HepG2 (cell line): ENCODE measurements around the gene MCC.

Experiments used
- KLF6 ChIP-seq: IDR thresholded peaks from 2 replicates; pipeline ENCODE4 v1.8.0; 2016; ENCODE audit warnings: missing biosample characterization, missing genetic modification reagents
- RAD21 ChIP-seq: fragments of 450-650 bp; formaldehyde crosslinking; IDR thresholded peaks from 2 replicates; pipeline ENCODE4 v1.5.0; 2020; ENCODE audit warnings: mild to moderate bottlenecking
- SMC3 ChIP-seq: IDR thresholded peaks from 2 replicates; pipeline ENCODE4 v1.6.1; 2011; ENCODE audit warnings: low read length, improper control_type of control experiment
- SP1 ChIP-seq, 2 experiments: fragments of 450-650 bp in 1 of 2; sonication (generic) in 1 of 2; formaldehyde crosslinking in 1 of 2; IDR thresholded peaks; 2 replicates each; pipeline versions ENCODE4 v1.4.0 to v1.6.1; 2016 to 2020; ENCODE audit warnings: missing genetic modification reagents in 1 of 2
- SRF ChIP-seq: IDR thresholded peaks from 2 replicates; pipeline ENCODE4 v1.6.1; 2011; ENCODE audit warnings: mild to moderate bottlenecking, low read depth, low read length, moderate library complexity
- ZBTB7A ChIP-seq: sonication (generic); formaldehyde crosslinking; IDR thresholded peaks from 2 replicates; pipeline ENCODE4 v1.8.0; 2022; ENCODE audit warnings: mild to moderate bottlenecking, missing genetic modification reagents
- TF ChIP-seq, protein P1 (sequence below): sonication (generic); formaldehyde crosslinking; IDR thresholded peaks from 2 replicates; pipeline ENCODE4 v1.5.1; 2020; ENCODE audit warnings: missing genetic modification reagents, mild to moderate bottlenecking, borderline replicate concordance
- TF ChIP-seq, protein P2 (sequence below): sonication (generic); formaldehyde crosslinking; IDR thresholded peaks from 2 replicates; pipeline ENCODE4 v1.5.0; 2020; ENCODE audit warnings: mild to moderate bottlenecking, missing genetic modification reagents, moderate library complexity

DNA sequence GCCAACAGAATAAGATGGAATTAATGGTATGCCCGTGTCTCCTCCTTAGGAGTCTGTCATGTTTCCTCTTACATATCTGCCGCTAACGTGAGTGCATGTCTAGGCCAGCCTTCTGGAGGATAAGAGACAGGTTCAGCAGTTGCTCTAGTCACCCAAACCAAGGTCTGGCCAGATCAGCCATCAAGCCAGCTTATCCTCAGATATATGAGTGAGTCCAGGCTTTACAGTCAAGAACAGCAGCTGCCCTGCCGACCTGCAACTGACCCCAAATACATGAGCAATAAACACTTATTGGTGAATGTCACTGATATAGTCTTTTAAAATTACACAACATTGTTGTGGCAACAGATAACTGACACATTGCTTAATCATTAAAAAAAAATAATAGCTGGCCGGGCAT lies 177.0 kb downstream of the MCC start:
- TF ChIP-seq ZBTB7A (CRISPR knock-in tag) (no peak), SMC3 (no peak), SRF (no peak), RAD21 (CRISPR knock-in tag) (no peak), SP1 (IDR thresholded peaks at IDR 0.05) (no peak), SP1 (CRISPR knock-in tag; IDR thresholded peaks at IDR 0.05) (no peak), KLF6 (CRISPR knock-in tag) (no peak)
- TF ChIP-seq, protein P1, sequence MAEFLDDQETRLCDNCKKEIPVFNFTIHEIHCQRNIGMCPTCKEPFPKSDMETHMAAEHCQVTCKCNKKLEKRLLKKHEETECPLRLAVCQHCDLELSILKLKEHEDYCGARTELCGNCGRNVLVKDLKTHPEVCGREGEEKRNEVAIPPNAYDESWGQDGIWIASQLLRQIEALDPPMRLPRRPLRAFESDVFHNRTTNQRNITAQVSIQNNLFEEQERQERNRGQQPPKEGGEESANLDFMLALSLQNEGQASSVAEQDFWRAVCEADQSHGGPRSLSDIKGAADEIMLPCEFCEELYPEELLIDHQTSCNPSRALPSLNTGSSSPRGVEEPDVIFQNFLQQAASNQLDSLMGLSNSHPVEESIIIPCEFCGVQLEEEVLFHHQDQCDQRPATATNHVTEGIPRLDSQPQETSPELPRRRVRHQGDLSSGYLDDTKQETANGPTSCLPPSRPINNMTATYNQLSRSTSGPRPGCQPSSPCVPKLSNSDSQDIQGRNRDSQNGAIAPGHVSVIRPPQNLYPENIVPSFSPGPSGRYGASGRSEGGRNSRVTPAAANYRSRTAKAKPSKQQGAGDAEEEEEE (CRISPR knock-in tag) = no peak
- TF ChIP-seq, protein P2, sequence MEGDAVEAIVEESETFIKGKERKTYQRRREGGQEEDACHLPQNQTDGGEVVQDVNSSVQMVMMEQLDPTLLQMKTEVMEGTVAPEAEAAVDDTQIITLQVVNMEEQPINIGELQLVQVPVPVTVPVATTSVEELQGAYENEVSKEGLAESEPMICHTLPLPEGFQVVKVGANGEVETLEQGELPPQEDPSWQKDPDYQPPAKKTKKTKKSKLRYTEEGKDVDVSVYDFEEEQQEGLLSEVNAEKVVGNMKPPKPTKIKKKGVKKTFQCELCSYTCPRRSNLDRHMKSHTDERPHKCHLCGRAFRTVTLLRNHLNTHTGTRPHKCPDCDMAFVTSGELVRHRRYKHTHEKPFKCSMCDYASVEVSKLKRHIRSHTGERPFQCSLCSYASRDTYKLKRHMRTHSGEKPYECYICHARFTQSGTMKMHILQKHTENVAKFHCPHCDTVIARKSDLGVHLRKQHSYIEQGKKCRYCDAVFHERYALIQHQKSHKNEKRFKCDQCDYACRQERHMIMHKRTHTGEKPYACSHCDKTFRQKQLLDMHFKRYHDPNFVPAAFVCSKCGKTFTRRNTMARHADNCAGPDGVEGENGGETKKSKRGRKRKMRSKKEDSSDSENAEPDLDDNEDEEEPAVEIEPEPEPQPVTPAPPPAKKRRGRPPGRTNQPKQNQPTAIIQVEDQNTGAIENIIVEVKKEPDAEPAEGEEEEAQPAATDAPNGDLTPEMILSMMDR (CRISPR knock-in tag) = no peak
